HG02970 (cell line): ENCODE measurements around the gene JPH2.
"Not testable (repeated sequence)": the region's sequence is repeated elsewhere in the genome, so short reads cannot be mapped to it uniquely, and the experiment has no call there.

Experiments used
- ATAC-seq: cut with Tn5 transposase; IDR thresholded peaks from one replicate; pipeline ENCODE4 v1.9.1; 2021; ENCODE audit warnings: mild to moderate bottlenecking, moderate library complexity, moderate number of reproducible peaks; ENCODE audit not compliant: unreplicated experiment, low FRiP score

The JPH2 gene

DNA sequence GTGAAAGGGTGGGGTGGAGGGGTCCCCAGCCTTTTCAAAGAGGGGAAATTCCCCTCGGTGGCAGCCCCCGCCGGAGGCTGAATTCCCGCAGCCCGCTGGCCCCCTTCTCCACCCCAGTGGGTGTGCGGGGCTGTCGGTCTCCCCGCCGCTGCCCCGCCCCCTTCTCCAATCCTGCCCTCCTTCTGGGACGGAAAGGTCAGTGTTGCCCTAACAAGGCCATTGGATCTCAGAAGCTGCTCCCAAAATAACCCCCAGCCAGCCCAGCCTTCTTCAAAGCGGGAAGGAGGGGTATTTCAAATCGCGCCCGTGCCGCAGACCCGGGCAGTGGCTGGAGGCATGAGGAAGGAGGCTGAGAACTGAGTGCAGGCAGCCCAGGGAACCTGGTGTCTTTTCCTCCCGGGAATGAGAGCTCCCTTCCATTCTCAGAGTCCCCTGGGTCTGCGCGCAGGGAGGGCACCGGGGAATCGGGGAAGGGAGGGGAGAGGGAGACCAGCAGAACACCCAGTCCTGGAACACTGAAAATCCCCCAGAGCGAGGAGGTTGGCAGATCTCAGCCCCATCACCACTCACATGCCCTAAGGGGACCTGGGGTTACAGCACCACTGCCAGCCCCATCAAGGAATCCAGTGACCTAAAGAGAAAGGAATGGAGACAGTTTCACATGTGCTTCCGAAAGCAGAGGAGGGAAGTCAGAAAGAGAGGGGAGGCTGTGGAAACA is at the start of gene JPH2:
Gene JPH2 (minus strand): TSS at position 135 of the 718 bp plus-strand sequence. CDS start 483 bp downstream, outside the sequence.
- no peak for ATAC-seq

DNA sequence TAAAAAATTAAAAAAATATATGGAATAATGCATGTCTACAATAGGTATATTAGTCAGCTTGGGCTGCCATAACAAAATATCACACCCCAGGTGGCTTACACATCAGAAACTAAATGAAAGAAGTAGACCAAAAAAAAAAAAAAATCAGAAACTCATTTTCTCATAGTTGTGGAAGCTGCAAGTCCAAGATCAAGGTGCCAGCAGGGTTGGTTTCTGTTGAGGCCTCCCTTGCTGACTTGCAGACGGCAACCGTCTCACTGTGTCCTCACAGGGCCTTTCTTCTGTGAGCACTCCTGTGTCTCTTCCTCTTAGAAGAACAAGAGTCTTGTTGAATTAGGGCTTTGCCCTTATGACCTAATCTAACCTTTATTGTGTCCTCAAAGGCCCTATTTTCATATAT is 48.7 kb upstream of the JPH2 start:
- no peak for ATAC-seq

DNA sequence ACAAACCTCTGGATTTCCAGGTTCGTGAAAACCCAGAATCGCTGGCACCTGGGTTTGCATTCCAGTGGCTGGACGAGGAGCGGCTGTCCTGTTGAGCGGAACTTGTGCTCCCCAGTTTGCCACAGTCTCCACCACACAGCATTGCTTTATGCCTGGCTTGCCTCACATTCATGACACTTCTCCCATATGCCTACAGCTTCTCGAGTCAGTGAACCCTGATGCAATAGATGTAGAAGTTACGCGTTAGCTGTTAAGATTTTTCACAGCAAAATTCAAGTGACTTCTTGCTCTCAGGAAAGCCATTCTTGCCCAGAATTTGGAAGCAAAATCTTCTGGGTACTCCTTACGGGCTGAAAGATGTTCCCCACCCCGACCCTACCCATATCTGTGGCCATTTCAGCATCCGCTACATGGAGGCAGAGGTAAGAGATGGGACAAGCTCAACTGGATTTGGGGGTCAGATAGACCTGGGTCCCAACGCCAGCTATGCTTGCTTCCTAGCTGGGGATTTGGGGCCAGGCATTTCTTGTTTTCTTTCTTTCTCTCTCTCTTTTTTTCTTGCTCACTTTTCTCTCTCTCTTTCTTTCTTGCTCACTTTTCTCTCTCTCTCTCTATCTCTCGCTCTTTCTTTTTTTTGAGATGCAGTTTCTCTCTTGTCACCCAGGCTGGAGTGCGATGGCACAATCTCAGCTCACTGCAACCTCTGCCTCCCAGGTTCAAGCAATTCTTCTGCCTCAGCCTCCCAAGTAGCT is 47.8 kb upstream of the JPH2 start:
- no peak for ATAC-seq

DNA sequence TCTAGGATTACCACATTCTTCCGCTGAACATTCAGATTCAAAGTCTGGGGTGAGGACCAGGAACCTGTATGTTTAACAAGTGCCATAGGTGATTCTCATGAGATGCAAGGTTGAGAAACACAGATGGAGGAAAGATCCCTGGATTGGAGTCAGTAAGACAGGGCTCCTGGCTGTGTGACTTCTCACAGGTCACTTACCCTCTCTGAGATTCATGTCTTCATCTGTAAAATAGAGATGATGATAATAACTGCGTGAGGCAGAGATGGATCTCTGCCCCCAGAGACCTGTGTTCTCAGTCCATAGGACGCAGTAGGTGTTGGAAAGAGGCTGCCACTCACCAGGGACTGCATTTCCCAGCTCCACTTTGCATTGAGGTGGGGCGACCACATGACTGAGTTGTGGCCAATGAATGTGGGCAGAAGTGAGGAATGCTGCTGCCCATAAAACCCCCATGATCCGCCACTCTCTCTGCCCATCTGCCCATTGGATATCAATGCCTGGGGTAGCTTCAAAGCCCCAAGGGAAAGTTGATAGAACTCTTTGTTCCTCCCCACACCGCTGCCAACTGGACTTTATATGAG is 46.5 kb upstream of the JPH2 start:
- ATAC-seq, result no peak

DNA sequence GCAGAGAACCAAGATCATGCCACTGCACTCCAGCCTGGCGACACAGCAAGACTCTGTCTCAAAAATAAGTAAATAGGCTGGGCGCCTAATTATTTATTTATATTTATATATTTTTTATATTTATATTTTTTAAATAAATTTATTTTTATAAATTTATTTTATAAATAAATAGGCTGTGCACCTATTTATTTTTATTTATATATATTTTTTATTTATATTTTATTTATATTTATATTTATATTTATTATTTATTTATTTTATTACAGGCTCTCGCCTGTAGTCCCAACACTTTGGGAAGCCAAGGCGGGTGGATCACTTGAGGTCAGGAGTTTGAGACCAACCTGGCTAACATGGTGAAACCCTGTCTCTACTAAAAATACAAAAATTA is 45.5 kb upstream of the JPH2 start:
- not testable (repeated sequence) for ATAC-seq

DNA sequence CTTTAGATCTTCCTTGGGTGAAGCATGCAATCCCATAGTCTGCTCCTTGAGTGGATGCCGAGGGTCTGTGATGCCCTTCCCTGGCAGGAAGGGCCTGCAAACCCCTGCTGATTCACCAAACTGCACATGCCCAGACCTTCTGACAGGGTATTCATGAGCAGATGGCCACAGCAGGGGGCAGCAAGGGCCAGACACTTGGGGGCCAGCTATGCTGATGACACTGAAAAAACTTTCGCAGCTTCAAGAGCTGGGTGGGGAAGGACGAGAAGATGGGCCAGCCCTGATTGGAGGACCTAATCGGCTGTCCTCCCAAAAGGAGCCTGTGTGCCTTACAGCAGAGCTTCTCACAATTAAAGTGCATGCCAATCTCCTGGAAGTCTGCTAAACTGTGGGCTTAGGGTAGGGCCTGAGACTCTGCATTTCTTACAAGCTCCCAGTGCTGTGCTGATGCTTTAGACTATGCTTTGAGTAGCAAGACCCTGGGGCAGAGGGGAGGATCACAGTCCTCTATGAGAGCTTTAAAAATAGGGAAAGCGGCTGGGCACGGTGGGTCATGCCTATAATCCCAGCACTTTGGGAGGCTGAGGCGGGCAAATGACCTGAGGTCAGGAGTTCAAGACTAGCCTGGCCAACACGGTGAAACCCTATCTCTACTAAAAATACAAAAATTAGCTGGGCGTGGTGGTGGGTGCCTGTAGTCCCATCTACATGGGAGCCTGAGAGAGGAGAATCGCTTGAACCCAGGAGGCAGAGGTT is 44.9 kb upstream of the JPH2 start:
- ATAC-seq, result no peak

DNA sequence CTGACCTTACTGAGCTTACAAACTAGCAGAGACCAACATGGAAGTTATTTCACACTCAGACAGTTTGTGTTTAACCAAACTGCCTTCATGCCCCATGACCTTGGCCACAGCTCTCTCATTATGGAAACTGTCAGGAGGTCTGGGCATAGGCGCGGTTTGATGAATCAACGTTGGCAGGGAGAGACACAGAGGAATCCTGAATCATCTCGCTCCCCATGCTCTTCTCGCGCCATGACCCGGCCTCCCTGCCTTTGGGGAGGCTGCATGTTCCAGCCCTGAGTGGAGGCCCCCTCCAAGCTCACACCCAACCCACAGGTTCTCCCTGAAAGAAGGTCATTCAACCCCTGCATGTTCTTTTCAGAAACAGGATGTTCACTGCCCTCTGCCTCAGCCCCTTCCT is 44.2 kb upstream of the JPH2 start:
- ATAC-seq, result no peak

DNA sequence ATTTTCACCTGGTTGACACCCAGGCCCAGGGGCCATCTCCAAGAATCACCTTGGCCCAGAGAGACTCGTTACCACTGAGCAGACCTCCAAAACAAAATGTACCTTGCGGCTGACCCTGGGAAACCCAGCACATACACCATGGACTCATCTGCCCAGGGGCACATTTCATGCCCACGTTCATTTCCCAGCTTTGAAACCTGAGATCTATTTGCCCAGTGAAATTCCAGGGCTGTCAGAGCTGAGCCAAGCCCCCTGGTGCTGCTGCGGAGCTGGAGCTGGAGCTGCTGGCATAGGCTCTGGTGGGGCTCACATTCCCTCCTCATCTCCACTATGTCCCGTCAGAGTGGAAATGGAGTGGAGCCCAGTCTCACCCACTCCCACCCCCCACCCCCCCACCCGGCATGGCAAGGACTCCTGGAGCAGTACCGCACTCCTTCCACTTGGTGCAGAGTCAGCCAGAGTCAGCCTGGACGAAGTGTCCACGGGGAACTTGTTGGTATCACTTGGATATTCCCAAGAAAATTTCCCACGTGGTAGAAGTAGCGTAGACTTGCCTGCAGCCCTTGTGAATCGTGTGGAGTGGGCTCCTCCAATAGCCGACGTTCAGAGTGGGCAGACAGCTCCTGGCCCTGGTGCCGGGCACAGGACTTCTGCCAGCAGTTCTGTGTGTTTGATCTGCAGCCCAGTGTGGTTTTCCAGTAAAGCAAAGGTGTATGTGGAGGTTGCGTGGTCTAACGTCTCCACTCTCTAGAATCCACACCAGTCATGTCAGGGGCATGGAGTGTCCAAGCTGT is 41.7 kb upstream of the JPH2 start:
- ATAC-seq, result no peak

DNA sequence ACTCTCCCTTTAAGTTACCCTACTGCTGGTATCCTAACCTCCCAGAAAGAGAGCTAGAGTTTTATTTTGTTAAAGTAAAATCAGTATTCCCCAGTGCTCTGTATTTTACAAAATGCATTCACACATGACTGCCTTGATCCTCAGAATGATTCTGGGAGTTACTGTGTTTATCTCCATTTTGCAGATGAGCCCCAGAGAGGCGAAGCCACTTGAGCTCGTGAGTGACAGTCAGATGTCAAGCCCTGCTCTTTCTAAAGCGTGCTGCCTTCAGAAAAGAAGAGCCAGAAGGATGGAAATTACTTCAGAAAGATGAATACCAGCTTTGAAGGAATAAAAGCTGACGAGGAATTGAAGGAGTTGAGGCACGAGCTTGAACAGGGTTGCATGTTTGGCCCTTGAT is 37.6 kb upstream of the JPH2 start:
- ATAC-seq, result no peak

DNA sequence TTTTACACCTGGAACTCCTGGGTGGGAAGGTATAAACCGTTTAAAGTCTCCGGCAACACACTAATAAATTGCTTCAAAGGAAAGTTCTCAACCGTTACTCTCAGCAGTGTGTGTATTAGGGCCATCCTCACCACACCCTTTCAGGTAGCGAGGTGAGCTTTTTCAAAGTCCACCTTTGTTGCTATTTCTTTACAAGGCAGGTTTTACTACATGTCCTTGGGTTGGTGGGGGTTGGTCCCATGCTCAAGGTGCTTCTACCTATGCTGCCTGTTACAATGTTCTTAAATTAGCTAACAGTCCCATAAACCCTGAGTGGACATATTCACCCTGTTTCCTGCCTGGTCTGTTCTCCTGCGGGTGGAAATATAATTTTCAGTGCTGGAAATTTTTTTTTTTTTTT is 36.7 kb upstream of the JPH2 start:
- ATAC-seq, result no peak

DNA sequence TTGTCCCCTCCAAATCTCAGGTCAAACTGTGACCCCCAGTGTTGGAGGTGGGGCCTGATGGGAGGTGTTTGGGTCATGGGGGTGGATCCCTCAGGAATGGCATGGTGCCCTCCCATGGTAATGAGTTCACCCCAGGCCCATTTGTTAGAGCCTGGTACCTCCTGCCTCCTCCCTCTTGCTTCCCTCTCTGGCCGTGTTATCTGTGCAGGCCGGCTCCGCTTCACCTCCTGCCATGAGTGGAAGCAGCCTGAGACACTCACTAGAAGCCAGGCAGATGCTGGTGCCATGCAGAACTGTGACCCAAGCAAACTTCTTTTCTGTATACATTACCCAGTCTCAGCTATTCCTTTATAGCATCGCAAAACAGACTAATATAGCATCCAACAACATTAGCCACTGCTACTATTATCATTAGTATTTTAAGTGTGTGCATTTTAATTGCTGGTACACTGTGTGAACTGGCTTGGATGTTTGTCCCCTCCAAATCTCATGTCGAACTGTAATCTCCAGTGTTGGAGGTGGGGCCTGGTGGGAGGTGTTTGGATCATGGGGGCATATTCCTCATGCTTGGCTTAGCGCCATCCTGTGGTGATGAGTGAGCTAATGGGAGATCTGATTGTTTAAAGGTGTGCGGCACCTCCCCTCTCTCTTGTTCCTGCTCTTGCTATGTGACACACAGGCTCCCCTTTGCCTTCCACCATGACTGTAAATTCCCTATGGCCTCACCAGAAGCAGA is 35.8 kb upstream of the JPH2 start:
- no peak for ATAC-seq

DNA sequence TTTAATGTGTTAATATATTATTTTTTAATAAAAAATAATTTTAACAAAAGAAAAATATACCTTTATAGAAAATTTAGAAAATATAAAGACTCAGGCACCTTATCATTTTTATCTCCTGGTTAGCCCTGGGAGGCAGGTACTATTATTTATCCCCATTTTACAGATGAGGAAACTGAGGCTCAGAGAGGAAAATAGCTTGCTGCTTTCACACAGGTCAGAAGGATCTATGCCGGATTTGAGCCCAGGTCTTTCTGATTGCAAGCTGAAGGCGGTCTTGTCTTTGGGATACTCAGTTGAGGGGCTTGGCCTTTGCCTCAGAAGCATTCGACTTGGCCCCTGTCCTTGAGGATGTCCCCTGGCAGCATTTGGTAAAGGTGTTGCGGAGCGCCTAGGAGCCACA is 35.0 kb upstream of the JPH2 start:
- ATAC-seq, result no peak

DNA sequence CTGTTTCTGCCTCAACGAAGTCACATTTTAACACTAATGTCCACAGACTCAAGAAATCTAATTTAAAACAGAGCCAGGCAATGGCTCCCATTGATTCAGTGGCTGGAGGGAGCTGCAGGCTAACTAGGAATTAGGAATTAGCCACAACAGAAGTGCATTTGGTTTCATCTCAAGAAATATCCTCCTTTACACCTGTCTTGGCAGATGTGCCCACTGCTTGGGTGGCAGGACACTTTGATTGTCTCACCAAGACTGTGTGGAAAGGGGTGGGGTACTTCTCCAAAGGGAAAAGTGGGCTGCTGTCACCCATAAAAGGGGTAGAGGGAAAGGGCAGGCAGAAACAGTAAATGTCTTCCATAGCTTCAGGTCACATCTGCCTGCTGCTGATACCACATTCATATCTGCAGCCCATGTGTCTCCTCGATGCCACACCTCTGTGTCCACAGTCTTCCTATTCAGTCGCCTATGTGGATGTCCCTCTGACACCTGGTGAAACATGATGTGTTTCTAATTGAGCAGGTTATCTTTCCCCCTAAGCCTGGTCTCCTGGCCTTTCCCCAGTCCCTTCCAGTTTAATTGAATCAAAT is 34.5 kb upstream of the JPH2 start:
- ATAC-seq, result no peak

DNA sequence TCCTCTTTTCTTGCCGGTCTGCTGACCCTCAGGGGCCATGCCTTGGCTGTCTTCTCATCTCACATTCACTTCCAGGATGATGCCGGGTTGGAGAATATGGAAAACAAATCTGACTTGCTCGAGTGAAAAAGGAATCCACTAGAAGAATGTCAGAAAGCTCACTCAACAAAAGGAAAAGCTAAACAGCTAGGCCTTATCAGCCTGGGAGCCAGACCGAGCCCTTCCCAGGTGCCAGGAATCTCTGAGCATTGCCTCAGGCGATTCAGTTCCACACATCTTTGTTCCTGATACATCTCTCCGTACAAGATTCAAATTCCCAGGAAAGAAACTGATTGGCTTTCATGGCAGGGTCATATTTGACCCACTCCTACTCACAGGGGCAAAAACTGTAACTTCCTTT is 32.8 kb upstream of the JPH2 start:
- ATAC-seq, result no peak

DNA sequence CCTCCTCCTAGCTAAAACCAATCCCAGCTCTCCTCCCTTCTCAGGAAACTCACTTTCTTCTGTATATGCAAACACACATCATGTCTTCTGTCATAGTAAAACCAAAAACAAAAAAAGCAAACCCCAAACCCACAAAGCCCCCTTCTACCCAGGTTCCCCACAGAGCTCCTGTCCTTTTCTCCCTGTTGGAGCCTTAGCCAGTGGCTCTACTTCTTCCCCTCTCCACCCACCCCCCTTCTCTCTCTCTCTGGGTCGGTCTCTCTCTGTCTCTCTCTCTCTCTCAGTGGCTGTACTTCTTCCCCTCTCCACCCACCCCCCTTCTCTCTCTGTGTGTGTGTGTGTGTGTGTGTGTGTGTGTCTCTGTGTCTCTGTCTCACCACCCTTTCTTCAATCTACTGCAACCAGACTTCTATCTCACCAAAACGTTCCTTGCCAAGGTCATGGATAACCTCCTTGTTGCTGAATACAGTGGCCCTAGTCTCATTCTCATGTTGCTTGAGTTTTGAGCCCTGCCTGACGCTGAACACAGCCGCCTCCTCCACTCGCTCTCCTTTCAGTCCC is 32.3 kb upstream of the JPH2 start:
- no peak for ATAC-seq

DNA sequence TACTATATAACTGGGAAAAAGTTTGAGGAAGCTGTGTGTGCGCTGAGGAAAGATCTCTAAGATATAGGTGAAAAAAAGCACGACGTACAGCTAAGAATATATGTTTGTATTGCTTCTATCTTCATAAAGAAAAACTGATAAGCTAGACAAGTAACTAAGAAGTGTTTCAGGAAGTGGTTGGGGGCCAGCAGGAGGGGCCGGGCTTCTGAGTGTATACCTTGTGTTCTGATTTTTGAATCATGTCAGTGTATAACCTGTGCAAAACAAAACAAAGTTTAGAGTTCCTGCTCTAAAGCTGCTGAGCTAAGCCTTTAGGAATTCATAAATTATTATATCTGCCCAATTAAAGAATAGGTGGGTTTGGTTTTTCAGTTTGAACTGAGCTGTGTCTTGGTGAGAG is 31.5 kb upstream of the JPH2 start:
- no peak for ATAC-seq

DNA sequence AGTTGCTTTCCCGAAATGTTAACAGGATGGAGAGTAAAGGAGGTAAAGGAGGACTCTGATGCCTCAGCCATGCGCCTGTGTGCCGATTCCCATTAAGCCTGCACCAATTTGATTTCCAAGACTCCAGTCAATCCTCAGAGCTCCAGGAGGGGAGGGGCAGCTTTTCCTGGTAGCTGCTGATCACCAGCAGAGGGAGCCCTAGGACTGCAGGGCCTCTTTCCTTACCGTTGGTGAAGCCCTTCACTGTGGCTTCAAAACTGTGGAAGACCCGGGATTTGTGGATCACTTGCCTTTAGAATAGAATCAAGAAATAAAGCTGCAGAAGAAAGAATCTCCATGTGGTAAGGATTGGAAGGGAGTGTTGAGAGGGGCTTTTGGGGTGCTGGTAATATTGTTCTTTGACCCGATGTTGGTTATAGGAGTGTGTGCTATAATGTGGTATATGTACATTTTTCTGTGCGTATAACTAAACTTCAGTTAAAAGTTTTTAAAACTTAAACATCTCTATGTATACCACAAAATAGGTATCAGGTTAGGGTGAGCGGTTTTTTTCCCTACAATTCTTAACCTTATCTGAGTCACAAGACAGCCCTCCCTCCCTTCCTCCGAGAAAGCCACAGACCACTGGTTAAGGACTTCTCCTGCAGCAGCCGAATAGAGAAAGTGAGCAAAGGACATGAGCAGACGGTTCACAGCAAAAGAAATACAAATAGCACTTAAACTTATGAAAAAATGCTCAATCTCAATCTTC is 30.5 kb upstream of the JPH2 start:
- no peak for ATAC-seq

DNA sequence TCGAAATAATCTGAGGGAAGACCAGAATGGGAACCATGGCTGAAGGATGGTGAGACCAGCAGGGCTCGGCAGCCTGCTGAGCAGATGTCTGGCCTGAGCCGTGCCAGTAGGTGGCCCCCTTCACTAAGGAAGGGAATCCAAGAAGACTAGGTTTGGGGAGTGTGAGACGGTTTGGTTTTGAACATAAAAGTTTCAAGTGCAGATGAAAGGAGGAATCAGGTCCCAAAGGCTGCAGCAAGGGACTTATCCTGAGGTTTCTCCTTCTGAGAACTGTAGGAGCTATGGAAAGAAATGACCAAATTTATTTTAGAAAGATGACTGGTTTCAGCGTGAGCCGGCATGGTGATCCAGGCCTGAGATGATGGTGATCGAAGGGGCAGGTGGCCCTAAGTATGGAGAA is 28.1 kb upstream of the JPH2 start:
- ATAC-seq, result no peak
